Heart left ventricle (tissue), 16 donors: Measurements from ENCODE around the gene SUPT3H. TPM values are rescaled to one million over a fixed set of nuclear protein-coding genes. Genes with fewer than 3 reads are reported as not detected.

Experiments used
- ATAC-seq, 4 donors: fragments of 200-7000 bp; cut with Tn5 transposase; one replicate each; pipeline ENCODE4 v1.9.1; 2020 to 2022; ENCODE audit warnings: moderate library complexity in 4 of 4, mild to moderate bottlenecking in 3 of 4, moderate number of reproducible peaks in 1 of 4
- DNase-seq, 5 donors: peaks; one replicate each; pipeline ENCODE4 v3.0.0-alpha.2; 2020
- H3K27ac ChIP-seq, 12 donors: fragments of 200-600 bp; sonication (generic) in 4 of 12; one replicate each; pipeline versions ENCODE4 v1.5.0 to v1.8.0; 2016 to 2022; ENCODE audit warnings: mild to moderate bottlenecking in 2 of 12
- H3K27me3 ChIP-seq, 9 donors: fragments of 200-600 bp; sonication (generic) in 2 of 9; one replicate each; pipeline versions ENCODE4 v1.5.1 to v1.8.0; 2016 to 2022; ENCODE audit warnings: mild to moderate bottlenecking in 3 of 9
- H3K36me3 ChIP-seq, 9 donors: fragments of 200-600 bp; sonication (generic) in 2 of 9; one replicate each; pipeline versions ENCODE4 v1.5.0 to v1.8.0; 2018 to 2022; ENCODE audit warnings: mild to moderate bottlenecking in 2 of 9
- H3K4me1 ChIP-seq, 12 donors: fragments of 200-600 bp; sonication (generic) in 4 of 12; one replicate each; pipeline versions ENCODE4 v1.5.0 to v1.8.0; 2016 to 2022; ENCODE audit warnings: mild to moderate bottlenecking in 3 of 12
- H3K4me3 ChIP-seq, 12 donors: fragments of 200-600 bp; sonication (generic) in 4 of 12; one replicate each; pipeline versions ENCODE4 v1.5.0 to v1.8.0; 2017 to 2022; ENCODE audit warnings: mild to moderate bottlenecking in 9 of 12, moderate library complexity in 4 of 12
- H3K9me3 ChIP-seq, 12 donors: fragments of 200-600 bp; sonication (generic) in 4 of 12; one replicate each; pipeline versions ENCODE4 v1.5.0 to v1.8.0; 2016 to 2022; ENCODE audit warnings: mild to moderate bottlenecking in 1 of 12
- POLR2A ChIP-seq, 2 donors: fragments of 450-650 bp; IDR thresholded peaks; one replicate each; pipeline ENCODE4 v1.6.1; 2017; ENCODE audit warnings: antibody characterized with exemption in 2 of 2, mild to moderate bottlenecking in 2 of 2, moderate library complexity in 2 of 2
- WGBS, 4 donors: extraction: QIAGEN DNeasy Blood & Tissue Kit in 2 of 4; methylation state at CpG; one replicate each; pipeline versions ENCODE4 v1.1.5 to v1.1.7; 2013 to 2018; 5-methylcytosine and 5-hydroxymethylcytosine counted together
- intact Hi-C, 10 donors: fragments of 100-400 bp; cut with DNase I; formaldehyde crosslinking; loops; one replicate each; pipeline versions ENCODE4 v1.11.1 to v1.14.2; 2022
- polyA plus RNA-seq, 2 donors: library from polyadenylated mRNA; stranded (reverse); fragments of 200-250 nt; gene quantifications; one replicate each; pipeline ENCODE4 v1.2.3, GENCODE V29; 2013
- total RNA-seq, 9 donors: library from RNA; depleted of rRNA in 2 of 9; stranded (reverse); fragments of >200 nt in 2 of 9; fragmentation: NEBNext Ultra II Directional in 3 of 9; extraction: Animal tissue kit (Norgen Biotek cat#: 25700) in 3 of 9; gene quantifications; one replicate each; pipeline versions ENCODE4 v1.1.0 to v1.2.4, GENCODE V29; 2016 to 2023
- TF ChIP-seq, protein P1 (sequence below), 12 donors: fragments of 200-600 bp; sonication (generic) in 4 of 12; IDR thresholded peaks; one replicate each; pipeline versions ENCODE4 v1.5.0 to v1.8.0; 2018 to 2022; ENCODE audit warnings: antibody characterized with exemption in 12 of 12, mild to moderate bottlenecking in 5 of 12
- donor health status: ischemic (EF 13 %, LVEDD 7.1; RV severe dilation, severe dysfunction).
- donor health status: healthy with polysubstance abuse.
- donor health status: DM: no; HTN: yes; CAD: no.
- donor health status: DM: no; HTN: no; CAD: no.
- donor health status: ischemic (EF 25% LVEDD 6.9; RV normal size, moderate dysfunction).
- donor health status: ischemic (EF 25% LVEDD 5.7; RV mildly dilated, moderate dysfunction).
- donor health status: healthy.
- donor health status: DM: yes; HTN: yes; CAD: no.
- donor health status: ischemic (EF 35%, LVEDD 5.7; RV mildly dilated, moderate dysfunction).
- donor health status: nonischemic (EF 11% LVEDD 7.7; RV severe dilation, severe dysfunction).
- donor health status: DM: yes; HTN: yes; CAD: no.
- donor health status: PGD.
- donor health status: ischemic (EF 29% LVEDD 5.4; RV normal size, mild dysfunction).
- donor health status: nonischemic (EF 23%, LVEDD 6.1; RV moderate dilation, normal function).

The SUPT3H gene
- total and polyA plus RNA-seq, 11 donors = 1.5 to 8.1 (median 4.1) TPM

DNA sequence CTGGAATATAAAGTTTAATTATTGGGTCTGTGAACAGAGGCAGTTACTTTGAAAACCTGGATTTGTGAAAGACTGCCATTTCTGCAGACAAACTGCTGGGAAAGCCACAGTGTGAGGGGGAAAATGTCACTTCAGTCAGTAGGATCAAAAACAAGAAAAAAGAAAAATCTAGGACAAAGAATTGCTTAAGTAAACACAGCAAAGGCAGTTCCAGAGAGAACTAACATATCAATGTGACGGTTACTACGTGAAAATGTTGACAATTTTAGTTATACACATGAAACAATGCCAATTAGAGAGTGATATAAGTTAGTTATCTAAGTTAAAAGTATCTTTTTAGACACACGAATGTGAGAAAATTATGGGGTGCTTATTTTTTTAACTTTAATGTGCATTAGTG is 320.0 kb downstream of the SUPT3H start:
- no peak for DNase-seq
- H3K9me3 ChIP-seq = peaks cover 0 to 14% (median 0%) of the 10 kb centered on the region in 12 donors
- no peak for ATAC-seq
- H3K27me3 ChIP-seq = no peaks in the 10 kb centered on the region
- H3K27ac ChIP-seq = no peak overlapping the region
- no peaks in the 10 kb centered on the region for H3K36me3 ChIP-seq
- H3K4me3 ChIP-seq = no peak overlapping the region
- 80 to 86% (median 83%) methylated on average over 3 of the region's 3 CpGs for WGBS, 4 donors
- H3K4me1 ChIP-seq = no peaks in the 10 kb centered on the region
- no peak for TF ChIP-seq POLR2A (IDR thresholded peaks at IDR 0.05)
- TF ChIP-seq, protein P1, sequence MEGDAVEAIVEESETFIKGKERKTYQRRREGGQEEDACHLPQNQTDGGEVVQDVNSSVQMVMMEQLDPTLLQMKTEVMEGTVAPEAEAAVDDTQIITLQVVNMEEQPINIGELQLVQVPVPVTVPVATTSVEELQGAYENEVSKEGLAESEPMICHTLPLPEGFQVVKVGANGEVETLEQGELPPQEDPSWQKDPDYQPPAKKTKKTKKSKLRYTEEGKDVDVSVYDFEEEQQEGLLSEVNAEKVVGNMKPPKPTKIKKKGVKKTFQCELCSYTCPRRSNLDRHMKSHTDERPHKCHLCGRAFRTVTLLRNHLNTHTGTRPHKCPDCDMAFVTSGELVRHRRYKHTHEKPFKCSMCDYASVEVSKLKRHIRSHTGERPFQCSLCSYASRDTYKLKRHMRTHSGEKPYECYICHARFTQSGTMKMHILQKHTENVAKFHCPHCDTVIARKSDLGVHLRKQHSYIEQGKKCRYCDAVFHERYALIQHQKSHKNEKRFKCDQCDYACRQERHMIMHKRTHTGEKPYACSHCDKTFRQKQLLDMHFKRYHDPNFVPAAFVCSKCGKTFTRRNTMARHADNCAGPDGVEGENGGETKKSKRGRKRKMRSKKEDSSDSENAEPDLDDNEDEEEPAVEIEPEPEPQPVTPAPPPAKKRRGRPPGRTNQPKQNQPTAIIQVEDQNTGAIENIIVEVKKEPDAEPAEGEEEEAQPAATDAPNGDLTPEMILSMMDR (IDR thresholded peaks at IDR 0.05) = no peak
- intact Hi-C loops = no loop called here

DNA sequence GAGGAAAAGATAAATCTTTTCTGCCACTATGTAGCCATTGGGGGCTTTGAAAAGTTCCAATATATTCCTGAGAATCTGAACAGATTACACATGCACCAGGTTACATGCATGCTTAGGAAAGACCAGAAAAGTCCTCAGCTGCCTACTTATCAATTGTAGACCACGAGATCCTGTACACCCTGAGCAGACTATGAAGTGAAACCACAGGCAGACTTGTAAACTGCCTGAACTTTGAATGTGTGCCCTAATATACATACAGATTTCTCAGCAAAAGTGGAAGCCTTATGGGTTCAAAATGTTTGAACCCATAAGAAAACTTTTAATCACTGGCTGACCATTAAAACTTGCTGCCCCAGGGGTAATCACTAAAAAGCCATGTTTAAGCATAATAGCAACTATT is 323.1 kb downstream of the SUPT3H start:
- Histone ChIP-seq H3K27me3 (no peaks in the 10 kb centered on the region), H3K27ac (no peak overlapping the region), H3K36me3 (no peaks in the 10 kb centered on the region), H3K4me1 (peaks cover 0 to under 1% (median 0%) of the 10 kb centered on the region in 12 donors), H3K4me3 (no peak overlapping the region), H3K9me3 (no peaks in the 10 kb centered on the region)
- intact Hi-C loops = no loop called here
- DNase-seq = no peak
- TF ChIP-seq POLR2A (IDR thresholded peaks at IDR 0.05) = no peak
- TF ChIP-seq, protein P1 (IDR thresholded peaks at IDR 0.05) = no peak
- ATAC-seq = no peak
- 69 to 91% (median 73%) methylated on average over 1 of the region's 1 CpG for WGBS, 4 donors

DNA sequence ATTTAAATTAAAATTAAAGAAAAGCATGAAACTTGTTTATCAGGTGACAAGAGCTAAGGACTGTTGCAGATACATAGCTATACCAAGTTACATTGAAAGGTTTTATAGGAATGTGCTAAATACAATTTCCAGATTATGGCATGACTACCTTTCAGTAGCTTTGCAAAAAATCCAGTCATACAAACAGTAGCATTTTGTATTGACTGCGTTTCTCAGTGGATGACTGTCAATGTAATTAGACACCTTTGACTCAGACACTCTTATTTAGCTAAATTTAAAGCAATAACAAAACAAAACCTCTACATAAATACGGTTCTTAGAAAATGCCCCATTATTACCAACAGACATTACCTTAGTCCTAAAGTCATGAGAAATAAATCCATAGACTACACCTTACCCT is 325.4 kb downstream of the SUPT3H start:
- no peak for ATAC-seq
- intact Hi-C loops = no loop called here
- H3K4me3 ChIP-seq = no peak overlapping the region
- no peaks in the 10 kb centered on the region for H3K27me3 ChIP-seq
- TF ChIP-seq POLR2A (IDR thresholded peaks at IDR 0.05) = no peak
- TF ChIP-seq, protein P1 (IDR thresholded peaks at IDR 0.05) = no peak
- DNase-seq = no peak
- WGBS, 4 donors = 87 to 95% (median 91%) methylated on average over 2 of the region's 2 CpGs
- H3K4me1 ChIP-seq = peaks cover 0 to 9% (median 0%) of the 10 kb centered on the region in 12 donors
- H3K36me3 ChIP-seq = no peaks in the 10 kb centered on the region
- H3K27ac ChIP-seq = no peak overlapping the region
- H3K9me3 ChIP-seq = no peaks in the 10 kb centered on the region

DNA sequence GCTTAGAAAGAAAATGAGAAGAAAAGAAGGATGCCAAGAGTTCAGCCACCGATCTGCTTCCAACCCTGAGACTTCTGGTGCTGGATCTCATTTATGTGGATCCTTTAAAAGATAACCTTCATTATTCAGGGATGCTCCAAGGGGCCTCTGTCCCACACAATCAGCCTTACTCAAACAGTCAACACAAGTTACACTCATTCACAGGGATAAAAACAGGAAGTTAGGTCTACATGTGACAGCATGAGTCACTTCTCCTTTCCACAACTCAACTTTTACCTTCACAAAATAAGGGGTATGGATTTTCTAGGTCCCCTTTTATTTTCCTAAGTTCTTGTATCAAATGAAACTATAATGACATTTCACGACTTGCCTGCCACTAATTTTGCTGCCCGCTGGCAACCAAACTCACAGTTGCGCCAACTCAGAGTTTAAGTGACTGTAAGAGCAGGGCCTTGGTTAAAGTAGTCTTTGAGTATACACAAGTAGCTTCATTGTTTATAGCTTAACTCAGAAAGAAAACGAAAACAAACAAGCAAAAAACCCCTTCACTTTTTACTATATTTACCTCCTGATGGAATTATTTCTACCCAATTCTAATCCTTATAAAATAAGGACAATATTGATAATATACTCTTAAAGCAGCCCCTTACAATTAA is 328.4 kb downstream of the SUPT3H start:
- Histone ChIP-seq H3K9me3 (no peaks in the 10 kb centered on the region), H3K4me1 (peaks cover 0 to 9% (median 0%) of the 10 kb centered on the region in 12 donors), H3K27ac (no peak overlapping the region), H3K4me3 (no peak overlapping the region), H3K36me3 (no peaks in the 10 kb centered on the region), H3K27me3 (no peaks in the 10 kb centered on the region)
- 88 to 93% (median 90%) methylated on average over 5 of the region's 5 CpGs for WGBS, 4 donors
- intact Hi-C loops = no loop called here
- DNase-seq (no peak), ATAC-seq (no peak)
- no peak for TF ChIP-seq POLR2A (IDR thresholded peaks at IDR 0.05)
- TF ChIP-seq, protein P1 (IDR thresholded peaks at IDR 0.05) = no peak
